HG03442 (cell line): Measurements from ENCODE around the gene GOLPH3.

Source experiments
- ATAC-seq: cut with Tn5 transposase; IDR thresholded peaks from one replicate; pipeline ENCODE4 v1.9.1; 2021; ENCODE audit warnings: mild to moderate bottlenecking, moderate library complexity; ENCODE audit not compliant: unreplicated experiment

Gene GOLPH3

GRCh38 chr5:32076699-32077695 is 97.1 kb downstream of the GOLPH3 start:
- no peak for ATAC-seq
